Neural cell (in vitro differentiated cells): ENCODE results near the gene CD80. TPM values are rescaled to one million over a fixed set of nuclear protein-coding genes. Genes with fewer than 3 reads are reported as not detected.

Source experiments
- H2AFZ ChIP-seq: fragments of 200-600, 300-800 bp; sonication (generic), shearing (Covaris generic); 2 replicates; pipeline ENCODE4 v1.6.0; 2014; ENCODE audit warnings: low read depth, mild to moderate bottlenecking, antibody characterized with exemption, low read length, moderate library complexity
- H3F3A ChIP-seq: fragments of 200-600 bp; shearing (Covaris generic); 2 replicates; pipeline ENCODE4 v1.6.1; 2016; ENCODE audit warnings: mild to moderate bottlenecking, moderate library complexity, mixed read lengths, antibody characterized with exemption, low read length; ENCODE audit not compliant: insufficient read depth, poor library complexity, severe bottlenecking
- H3K27ac ChIP-seq: fragments of 200-600, 300-800 bp; sonication (generic), shearing (Covaris generic); 2 replicates; pipeline ENCODE4 v1.5.1; 2014; ENCODE audit warnings: mild to moderate bottlenecking, low read length, moderate library complexity
- H3K27me3 ChIP-seq: fragments of 300-800, 200-600 bp; sonication (generic), shearing (Covaris generic); 2 replicates; pipeline ENCODE4 v1.6.0; 2014; ENCODE audit warnings: mild to moderate bottlenecking, low read depth, low read length, moderate library complexity; ENCODE audit not compliant: insufficient read depth
- H3K36me3 ChIP-seq: fragments of 300-800, 200-600 bp; sonication (generic), shearing (Covaris generic); 2 replicates; pipeline ENCODE4 v1.5.1; 2014; ENCODE audit warnings: mild to moderate bottlenecking, antibody characterized with exemption, low read length, moderate library complexity; ENCODE audit not compliant: insufficient read depth
- H3K4me2 ChIP-seq: fragments of 300-800, 200-600 bp; sonication (generic), shearing (Covaris generic); 2 replicates; pipeline ENCODE4 v1.6.0; 2014; ENCODE audit warnings: mild to moderate bottlenecking, low read length
- H3K4me3 ChIP-seq: fragments of 300-800, 200-600 bp; sonication (generic), shearing (Covaris generic); 2 replicates; pipeline ENCODE4 v1.5.1; 2014; ENCODE audit warnings: mild to moderate bottlenecking, low read length, moderate library complexity
- H3K79me2 ChIP-seq: fragments of 200-600 bp; shearing (Covaris generic); replicated peaks from 2 replicates; pipeline ENCODE4 v1.6.0; 2014; ENCODE audit warnings: mild to moderate bottlenecking, low read length, moderate library complexity; ENCODE audit not compliant: insufficient read depth
- H3K9ac ChIP-seq: fragments of 300-800, 200-600 bp; sonication (generic), shearing (Covaris generic); 2 replicates; pipeline ENCODE4 v1.6.1; 2016; ENCODE audit warnings: mild to moderate bottlenecking, low read length, mixed read lengths
- H3K9me2 ChIP-seq: fragments of 200-600 bp; shearing (Covaris generic); 2 replicates; pipeline ENCODE4 v1.6.1; 2016; ENCODE audit warnings: mild to moderate bottlenecking, low read length, mixed read lengths; ENCODE audit not compliant: insufficient read depth
- H3K9me3 ChIP-seq: fragments of 200-600, 300-800 bp; sonication (generic), shearing (Covaris generic); 2 replicates; pipeline ENCODE4 v1.6.1; 2016; ENCODE audit warnings: mild to moderate bottlenecking, mixed run types, low read length, moderate library complexity, mixed read lengths
- H4K20me1 ChIP-seq: fragments of 200-600 bp; shearing (Covaris generic); 2 replicates; pipeline ENCODE4 v1.6.1; 2016; ENCODE audit warnings: mild to moderate bottlenecking, mixed run types; ENCODE audit not compliant: insufficient read depth
- EP300 ChIP-seq: fragments of 450-650 bp; conservative IDR thresholded peaks from 2 replicates; pipeline ENCODE4 v1.6.1; 2014; ENCODE audit warnings: antibody characterized with exemption, mild to moderate bottlenecking, moderate library complexity; ENCODE audit not compliant: poor library complexity, severe bottlenecking
- EZH2 ChIP-seq: fragments of 200-600, 300-800 bp; shearing (Covaris generic), sonication (generic); IDR thresholded peaks from 2 replicates; pipeline ENCODE4 v1.6.1; 2014; ENCODE audit warnings: antibody characterized with exemption, low read length, borderline replicate concordance, mild to moderate bottlenecking; ENCODE audit not compliant: insufficient read depth, poor library complexity, severe bottlenecking
- MXI1 ChIP-seq: fragments of 450-650 bp; conservative IDR thresholded peaks from 2 replicates; pipeline ENCODE4 v1.6.1; 2014; ENCODE audit warnings: antibody characterized with exemption, mild to moderate bottlenecking; ENCODE audit not compliant: poor library complexity, severe bottlenecking
- POLR2AphosphoS5 ChIP-seq: IDR thresholded peaks from 2 replicates; pipeline ENCODE4 v1.6.1; 2012
- RAD21 ChIP-seq: fragments of 450-650 bp; conservative IDR thresholded peaks from 2 replicates; pipeline ENCODE4 v1.6.1; 2014; ENCODE audit warnings: antibody characterized with exemption, mild to moderate bottlenecking, moderate library complexity
- SMC3 ChIP-seq: fragments of 450-650 bp; conservative IDR thresholded peaks from 2 replicates; pipeline ENCODE4 v1.6.1; 2014; ENCODE audit warnings: antibody characterized with exemption, mild to moderate bottlenecking, moderate library complexity; ENCODE audit not compliant: poor library complexity
- TAF1 ChIP-seq: IDR thresholded peaks from 2 replicates; pipeline ENCODE4 v1.6.1; 2012; ENCODE audit warnings: low read depth
- polyA plus RNA-seq: library from polyadenylated mRNA; depleted of rRNA; stranded (reverse); fragments of >200 nt; gene quantifications from 2 replicates; pipeline ENCODE4 v1.2.3, GENCODE V29; 2014
- TF ChIP-seq, protein P1 (sequence below): IDR thresholded peaks from 2 replicates; pipeline ENCODE4 v1.6.1; 2012; ENCODE audit warnings: borderline replicate concordance
- TF ChIP-seq, protein P2 (sequence below): fragments of 450-650 bp; IDR thresholded peaks from 2 replicates; pipeline ENCODE4 v1.5.1; 2014; ENCODE audit warnings: antibody characterized with exemption, mild to moderate bottlenecking, moderate library complexity; ENCODE audit not compliant: poor library complexity, severe bottlenecking

The CD80 gene
- polyA plus RNA-seq, 1 donor from 2014 or later: not detected

- Histone ChIP-seq H3K4me3 (peak within 1 kb of the TSS; percentile 69), H3K36me3 (no peaks in the 10 kb centered on the region), H3K9ac (peak within 1 kb of the TSS; percentile 38), H3K79me2 (no peaks in the 10 kb centered on the region), H3K9me2 (no peaks in the 10 kb centered on the region), H2AFZ (peak within 1 kb of the TSS; percentile 13), H3K4me2 (no peak within 1 kb of the TSS), H3K9me3 (no peaks in the 10 kb centered on the region), H4K20me1 (no peaks in the 10 kb centered on the region), H3F3A (no peaks in the 10 kb centered on the region), H3K27me3 (peaks cover 22% of the 10 kb centered on the region), H3K27ac (no peak within 1 kb of the TSS)
- TF ChIP-seq POLR2AphosphoS5 (no peak), SMC3 (no peak)
- TF ChIP-seq, protein P1, sequence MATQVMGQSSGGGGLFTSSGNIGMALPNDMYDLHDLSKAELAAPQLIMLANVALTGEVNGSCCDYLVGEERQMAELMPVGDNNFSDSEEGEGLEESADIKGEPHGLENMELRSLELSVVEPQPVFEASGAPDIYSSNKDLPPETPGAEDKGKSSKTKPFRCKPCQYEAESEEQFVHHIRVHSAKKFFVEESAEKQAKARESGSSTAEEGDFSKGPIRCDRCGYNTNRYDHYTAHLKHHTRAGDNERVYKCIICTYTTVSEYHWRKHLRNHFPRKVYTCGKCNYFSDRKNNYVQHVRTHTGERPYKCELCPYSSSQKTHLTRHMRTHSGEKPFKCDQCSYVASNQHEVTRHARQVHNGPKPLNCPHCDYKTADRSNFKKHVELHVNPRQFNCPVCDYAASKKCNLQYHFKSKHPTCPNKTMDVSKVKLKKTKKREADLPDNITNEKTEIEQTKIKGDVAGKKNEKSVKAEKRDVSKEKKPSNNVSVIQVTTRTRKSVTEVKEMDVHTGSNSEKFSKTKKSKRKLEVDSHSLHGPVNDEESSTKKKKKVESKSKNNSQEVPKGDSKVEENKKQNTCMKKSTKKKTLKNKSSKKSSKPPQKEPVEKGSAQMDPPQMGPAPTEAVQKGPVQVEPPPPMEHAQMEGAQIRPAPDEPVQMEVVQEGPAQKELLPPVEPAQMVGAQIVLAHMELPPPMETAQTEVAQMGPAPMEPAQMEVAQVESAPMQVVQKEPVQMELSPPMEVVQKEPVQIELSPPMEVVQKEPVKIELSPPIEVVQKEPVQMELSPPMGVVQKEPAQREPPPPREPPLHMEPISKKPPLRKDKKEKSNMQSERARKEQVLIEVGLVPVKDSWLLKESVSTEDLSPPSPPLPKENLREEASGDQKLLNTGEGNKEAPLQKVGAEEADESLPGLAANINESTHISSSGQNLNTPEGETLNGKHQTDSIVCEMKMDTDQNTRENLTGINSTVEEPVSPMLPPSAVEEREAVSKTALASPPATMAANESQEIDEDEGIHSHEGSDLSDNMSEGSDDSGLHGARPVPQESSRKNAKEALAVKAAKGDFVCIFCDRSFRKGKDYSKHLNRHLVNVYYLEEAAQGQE: peak; percentile 26
These were observed 20.1 kb upstream of the CD80 start, which contains the start of gene ADPRH for GRCh38 chr3:119579366-119580066. ADPRH (plus strand) TSS chr3:119579492; CDS start chr3:119582170, 2,678 bp downstream.

- Histone ChIP-seq H3K9ac (no peak overlapping the region), H3K36me3 (no peaks in the 10 kb centered on the region), H4K20me1 (no peaks in the 10 kb centered on the region), H3K9me3 (no peaks in the 10 kb centered on the region), H2AFZ (no peak overlapping the region), H3K27ac (no peak overlapping the region), H3K27me3 (peaks cover 22% of the 10 kb centered on the region), H3F3A (no peaks in the 10 kb centered on the region), H3K79me2 (no peaks in the 10 kb centered on the region), H3K4me3 (no peak overlapping the region), H3K9me2 (no peaks in the 10 kb centered on the region), H3K4me2 (no peak overlapping the region)
- TF ChIP-seq RAD21: no peak
- no peak for TF ChIP-seq EZH2
- TF ChIP-seq, protein P2, sequence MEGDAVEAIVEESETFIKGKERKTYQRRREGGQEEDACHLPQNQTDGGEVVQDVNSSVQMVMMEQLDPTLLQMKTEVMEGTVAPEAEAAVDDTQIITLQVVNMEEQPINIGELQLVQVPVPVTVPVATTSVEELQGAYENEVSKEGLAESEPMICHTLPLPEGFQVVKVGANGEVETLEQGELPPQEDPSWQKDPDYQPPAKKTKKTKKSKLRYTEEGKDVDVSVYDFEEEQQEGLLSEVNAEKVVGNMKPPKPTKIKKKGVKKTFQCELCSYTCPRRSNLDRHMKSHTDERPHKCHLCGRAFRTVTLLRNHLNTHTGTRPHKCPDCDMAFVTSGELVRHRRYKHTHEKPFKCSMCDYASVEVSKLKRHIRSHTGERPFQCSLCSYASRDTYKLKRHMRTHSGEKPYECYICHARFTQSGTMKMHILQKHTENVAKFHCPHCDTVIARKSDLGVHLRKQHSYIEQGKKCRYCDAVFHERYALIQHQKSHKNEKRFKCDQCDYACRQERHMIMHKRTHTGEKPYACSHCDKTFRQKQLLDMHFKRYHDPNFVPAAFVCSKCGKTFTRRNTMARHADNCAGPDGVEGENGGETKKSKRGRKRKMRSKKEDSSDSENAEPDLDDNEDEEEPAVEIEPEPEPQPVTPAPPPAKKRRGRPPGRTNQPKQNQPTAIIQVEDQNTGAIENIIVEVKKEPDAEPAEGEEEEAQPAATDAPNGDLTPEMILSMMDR: no peak
- TF ChIP-seq MXI1: no peak
- no peak for TF ChIP-seq EP300
- TF ChIP-seq SMC3: no peak
- TF ChIP-seq, protein P1: no peak
- no peak for TF ChIP-seq TAF1
- TF ChIP-seq POLR2AphosphoS5: no peak
These were observed 16.1 kb upstream of the CD80 start for GRCh38 chr3:119575507-119575906.
